Activated CD4-positive, alpha-beta T cell treated with anti-CD3 and anti-CD28 coated beads, Interleukin-2, Interleukin-6, amounts not matched to agents 100 ng/mL and 50 ng/mL, durations not matched to agents 16 hours and 8 hours (primary cell): Measurements from ENCODE around the gene CCDC178.
"Not testable (repeated sequence)": the region's sequence is repeated elsewhere in the genome, so short reads cannot be mapped to it uniquely, and the experiment has no call there.

ENCODE experiments used
- DNase-seq: peaks from one replicate; pipeline ENCODE4 v3.0.0-alpha.2; 2020

Gene CCDC178, protein sequence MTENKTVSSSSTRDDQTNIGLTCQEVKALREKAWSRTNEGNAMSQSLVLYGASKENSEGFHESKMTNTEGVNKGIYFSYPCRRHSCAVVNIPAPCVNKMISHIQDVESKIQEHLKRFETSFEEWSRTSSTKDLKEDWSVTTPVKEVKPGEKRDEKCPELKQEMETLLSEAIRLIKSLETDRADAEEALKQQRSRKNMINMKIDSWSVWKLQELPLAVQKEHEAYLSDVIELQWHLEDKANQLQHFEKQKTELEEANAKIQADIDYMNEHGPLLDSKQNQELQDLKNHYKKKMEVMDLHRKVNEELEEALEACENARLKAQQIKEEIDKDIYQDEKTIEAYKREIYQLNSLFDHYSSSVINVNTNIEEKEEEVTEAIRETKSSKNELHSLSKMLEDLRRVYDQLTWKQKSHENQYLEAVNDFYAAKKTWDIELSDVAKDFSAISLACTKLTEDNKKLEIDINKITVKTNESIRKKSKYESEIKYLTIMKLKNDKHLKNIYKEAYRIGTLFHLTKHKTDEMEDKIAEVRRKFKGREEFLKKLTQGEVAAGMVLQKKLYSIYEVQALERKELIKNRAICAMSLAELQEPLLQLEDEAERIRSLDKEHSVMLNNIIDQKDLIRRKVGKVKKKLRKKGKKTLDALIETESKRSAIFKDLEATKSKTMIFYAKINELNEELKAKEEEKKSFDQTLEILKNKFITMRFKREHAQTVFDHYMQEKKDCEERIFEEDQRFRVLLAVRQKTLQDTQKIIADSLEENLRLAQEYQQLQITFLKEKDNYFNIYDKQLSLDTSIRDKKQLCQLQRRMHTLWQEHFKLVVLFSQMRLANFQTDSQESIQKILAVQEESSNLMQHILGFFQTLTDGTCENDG

GRCh38 chr18:33440060-33441043 lies at the start of gene CCDC178:
TSS of gene CCDC178 (minus strand) at chr18:33440721. CDS start at chr18:33412088, 28,633 bp downstream.
- DNase-seq: peak; percentile 6

- DNase-seq: no peak
Observed at GRCh38 chr18:33483908-33484307, 43.4 kb upstream of the CCDC178 start.

DNA sequence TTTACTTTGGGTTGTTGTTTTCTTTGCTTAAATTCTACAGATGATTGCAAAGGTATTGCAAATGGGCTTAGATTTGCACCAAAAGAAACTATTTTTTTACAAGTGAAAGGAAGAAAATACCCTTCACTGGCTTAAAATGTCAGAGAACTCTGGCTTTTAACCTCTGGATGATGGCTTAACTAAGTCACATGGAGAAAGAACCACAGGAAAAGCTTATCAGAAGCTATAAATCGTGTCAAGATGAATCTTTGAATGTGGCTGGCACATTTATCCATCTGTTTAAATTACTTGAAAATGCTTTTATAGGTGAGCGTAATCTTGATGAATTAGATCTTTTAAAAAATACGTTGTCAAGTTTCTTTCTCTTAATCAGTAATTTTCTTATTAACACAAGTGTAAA lies 32.0 kb upstream of the CCDC178 start:
- no peak for DNase-seq

DNA sequence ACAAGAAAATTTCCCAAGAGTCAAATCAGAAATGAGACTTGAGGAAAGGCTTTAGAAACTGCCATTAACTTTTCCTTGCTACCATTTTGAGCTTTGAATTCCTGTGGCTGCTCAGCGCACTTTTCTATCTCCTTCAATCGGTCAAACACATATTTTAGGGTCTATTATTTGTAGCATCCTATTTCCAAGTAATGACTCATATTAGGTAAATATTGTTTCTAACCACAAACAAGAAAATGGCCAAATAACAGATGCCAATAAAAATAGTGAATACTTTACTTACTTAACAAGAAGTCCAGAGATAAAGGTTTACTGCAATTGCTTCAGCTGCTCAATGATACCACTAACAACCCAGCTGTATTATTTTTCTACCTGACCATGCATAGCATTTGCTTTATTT lies 29.7 kb upstream of the CCDC178 start:
- DNase-seq: no peak

DNA sequence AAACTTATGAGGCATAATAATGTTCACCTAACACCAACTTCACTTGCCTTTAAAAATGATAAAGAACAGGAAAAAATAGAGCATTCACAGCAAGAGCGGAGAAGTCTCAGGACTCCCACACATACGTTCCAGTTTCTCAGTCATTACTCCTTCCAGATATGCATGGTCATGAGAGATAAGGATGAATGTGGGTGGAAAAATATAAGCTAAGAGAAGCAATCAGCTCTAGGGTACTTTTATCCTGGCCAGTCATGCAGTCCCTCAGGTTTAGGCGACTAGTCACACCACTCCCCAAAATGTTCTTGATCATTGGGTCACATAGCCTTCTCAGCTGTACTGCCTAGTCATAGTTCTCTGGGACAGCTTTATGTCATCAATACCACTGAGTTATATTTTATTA lies 29.2 kb upstream of the CCDC178 start:
- DNase-seq: no peak

GRCh38 chr18:33467531-33467930 lies 27.0 kb upstream of the CCDC178 start:
- no peak for DNase-seq

GRCh38 chr18:33466822-33467221 lies 26.3 kb upstream of the CCDC178 start:
- no peak for DNase-seq

- DNase-seq: no peak
Observed at GRCh38 chr18:33460681-33461080, 20.2 kb upstream of the CCDC178 start.

GRCh38 chr18:33459612-33460011 lies 19.1 kb upstream of the CCDC178 start:
- DNase-seq: no peak

GRCh38 chr18:33446604-33447003 lies 6.1 kb upstream of the CCDC178 start:
- no peak for DNase-seq

DNA sequence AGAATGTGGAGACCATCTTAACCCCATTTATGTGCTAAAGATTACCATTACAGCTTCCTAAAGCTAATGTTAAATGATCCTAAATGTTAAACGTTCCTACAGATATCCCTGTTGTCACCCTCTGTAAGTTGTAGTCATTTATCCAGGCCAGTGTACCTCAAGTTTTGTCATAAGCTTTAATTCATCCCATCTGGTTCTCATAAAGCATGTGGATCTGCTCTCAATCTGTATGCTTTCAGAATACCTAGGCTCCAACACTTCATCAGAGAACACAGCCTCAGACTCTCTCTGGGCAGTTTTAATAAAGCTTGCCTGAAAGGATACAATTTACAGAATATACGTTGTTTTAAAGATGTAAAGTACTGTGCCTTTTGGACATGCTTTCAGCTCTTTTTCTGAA lies 4.2 kb upstream of the CCDC178 start:
- no peak for DNase-seq

- DNase-seq: no peak
Observed at GRCh38 chr18:33432857-33433256, 7.7 kb downstream of the CCDC178 start.

DNA sequence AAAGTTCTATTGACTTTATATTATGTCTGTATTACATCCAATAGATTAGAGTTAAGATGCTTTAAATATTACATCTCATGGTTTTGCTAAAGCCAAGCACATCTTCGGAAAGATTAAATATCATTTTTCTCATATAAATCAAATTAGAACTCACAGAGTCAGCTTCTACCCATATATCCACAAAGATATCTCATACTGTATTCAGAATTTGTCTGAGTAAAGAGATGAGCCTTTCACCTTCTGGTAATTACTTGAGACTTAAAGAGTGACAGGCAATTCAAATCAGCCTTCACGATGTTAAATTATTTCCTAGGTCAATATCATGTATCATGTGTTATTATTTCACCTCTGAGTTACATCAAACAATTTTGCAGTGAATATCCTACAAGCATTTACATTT lies 13.0 kb downstream of the CCDC178 start:
- no peak for DNase-seq

GRCh38 chr18:33424266-33424946 lies 16.1 kb downstream of the CCDC178 start:
- DNase-seq: no peak

- no peak for DNase-seq
Observed at GRCh38 chr18:33421225-33421624, 19.3 kb downstream of the CCDC178 start.

DNA sequence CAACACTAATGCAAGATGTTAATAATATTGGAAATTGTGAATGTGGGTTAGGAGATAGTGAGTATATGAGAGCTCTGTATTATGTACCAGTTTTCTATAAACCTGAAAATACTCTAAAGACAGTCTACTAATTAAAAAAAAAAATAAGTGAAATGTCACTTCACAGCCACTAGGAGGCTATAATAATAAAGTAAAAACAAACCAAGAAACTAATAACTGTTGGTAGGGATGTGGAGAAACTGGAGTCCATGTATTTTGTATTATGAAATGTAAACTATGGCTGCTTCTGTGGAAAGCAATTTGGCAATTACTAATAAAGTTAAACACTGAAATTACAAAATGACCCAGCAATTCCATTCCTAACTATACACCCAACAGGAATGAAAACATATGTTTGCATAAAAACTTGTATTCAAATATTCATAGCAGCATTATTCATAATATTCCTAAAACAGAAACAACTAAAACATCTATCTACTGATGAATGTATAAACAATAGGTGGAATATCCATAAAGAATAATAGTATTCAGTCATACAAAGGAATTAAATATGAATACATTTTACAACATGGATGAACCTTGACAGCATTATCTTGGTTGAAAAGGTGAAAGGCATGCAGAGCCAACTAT lies 36.2 kb downstream of the CCDC178 start:
- DNase-seq: no peak

- DNase-seq: not testable (repeated sequence)
Observed at GRCh38 chr18:33398939-33399338, 41.6 kb downstream of the CCDC178 start.

DNA sequence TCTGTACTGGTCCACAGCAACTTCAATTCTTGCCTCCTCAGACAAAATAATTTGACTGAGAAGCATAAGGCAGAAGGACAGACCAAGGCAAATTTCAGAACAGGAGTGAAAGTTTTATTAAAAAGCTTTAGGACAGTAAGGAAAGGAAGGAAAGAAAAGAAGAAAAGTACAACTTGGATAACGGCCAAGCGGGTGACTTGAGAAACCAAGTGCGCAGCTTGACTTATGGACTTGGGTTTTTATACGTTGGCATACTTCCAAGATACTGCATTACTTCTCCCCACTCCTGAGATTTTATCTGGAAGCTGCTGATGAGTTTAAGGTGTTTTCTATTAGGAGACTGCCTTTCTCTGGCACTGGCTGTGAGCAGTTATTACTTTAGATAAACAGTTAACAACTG lies 64.7 kb downstream of the CCDC178 start:
- DNase-seq: no peak

DNA sequence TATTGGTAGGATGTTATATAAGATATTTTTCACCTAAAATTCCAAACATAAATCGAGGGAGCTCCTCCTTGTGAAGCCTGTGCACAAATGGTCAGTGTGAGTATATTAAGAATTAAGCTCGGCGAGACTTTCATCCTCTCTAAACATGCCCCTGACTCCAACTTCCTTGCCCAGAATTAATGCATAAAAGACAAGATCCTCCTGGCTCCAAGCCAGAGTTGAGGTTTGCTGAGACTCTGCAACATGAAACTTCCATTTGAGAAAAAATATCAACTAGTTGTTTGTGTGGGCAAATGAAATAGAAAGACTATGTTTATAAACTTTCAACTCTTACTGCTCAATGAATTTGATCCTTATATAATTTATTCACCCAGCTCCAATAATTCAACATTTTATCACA lies 68.1 kb downstream of the CCDC178 start:
- no peak for DNase-seq

- no peak for DNase-seq
Observed at GRCh38 chr18:33369711-33370449, 70.6 kb downstream of the CCDC178 start.

GRCh38 chr18:33356735-33357134 lies 83.8 kb downstream of the CCDC178 start:
- no peak for DNase-seq
